GM12878 (cell line): ENCODE results near the gene LEMD2. TPM values are rescaled to one million over a fixed set of nuclear protein-coding genes. Genes with fewer than 3 reads are reported as not detected.
A peak's percentile ranks its signal among the peaks of the same experiment; 100 is the strongest.

Source experiments
- ATAC-seq: fragments of 200-7000 bp; cut with Tn5 transposase; 3 replicates; pipeline ENCODE4 v1.9.1; 2020; ENCODE audit warnings: mild to moderate bottlenecking, moderate library complexity
- BruUV-seq: library from RNA; stranded (reverse); fragments of 400-500 nt; replicated peaks from 2 replicates; lab custom pipeline; 2021; lab: Mats Ljungman, UMichigan
- CTCF ChIA-PET: fragments of 300-600 bp; sonication (Branson Sonifier 250); formaldehyde crosslinking; extraction: SDS; loops from one replicate; lab custom pipeline; 2021; ENCODE audit warnings: inconsistent platforms; lab: Yijun Ruan, JAX
- POLR2A ChIA-PET: fragments of 350-600 bp; formaldehyde crosslinking; extraction: SDS; loops from one replicate; lab custom pipeline; 2021; ENCODE audit warnings: inconsistent platforms; lab: Charles Lee
- RAD21 ChIA-PET: fragments of 300-600 bp; sonication (Branson Sonifier 250); formaldehyde crosslinking; loops from one replicate; lab custom pipeline; 2023; ENCODE audit warnings: antibody characterized with exemption; ENCODE audit not compliant: unreplicated experiment; lab: Charles Lee
- SMC1A ChIA-PET: fragments of 300-600 bp; sonication (Branson Sonifier 250); formaldehyde crosslinking; loops from one replicate; lab custom pipeline; 2023; ENCODE audit not compliant: unreplicated experiment, uncharacterized antibody; lab: Charles Lee
- DNase-seq: peaks from one replicate; pipeline ENCODE4 v3.0.0-alpha.2; 2011; ENCODE audit warnings: low read depth, low spot score
- FAIRE-seq: peaks from 3 replicates; lab custom pipeline; 2011; peaks lifted over from hg19 to GRCh38; lab: Jason Lieb, UNC
- H2AFZ ChIP-seq: 2 replicates; pipeline ENCODE4 v1.6.0; 2011; ENCODE audit warnings: low read depth, low read length, control low read depth; ENCODE audit not compliant: control insufficient read depth
- H3K27ac ChIP-seq: 2 replicates; pipeline ENCODE4 v1.5.1; 2011; ENCODE audit warnings: control low read depth; ENCODE audit not compliant: control insufficient read depth, insufficient read depth
- H3K27me3 ChIP-seq, 2 experiments: replicated peaks in 1 of 2; 2 replicates each; pipeline versions ENCODE4 v1.6.0 to v1.6.1; 2011; ENCODE audit warnings: low read length in 1 of 2; ENCODE audit not compliant: control insufficient read depth in 2 of 2, insufficient read depth in 2 of 2
- H3K36me3 ChIP-seq, 2 experiments: 2 replicates each; pipeline ENCODE4 v1.5.1; 2011; ENCODE audit warnings: low read length in 1 of 2; ENCODE audit not compliant: control insufficient read depth in 2 of 2, insufficient read depth in 2 of 2
- H3K4me1 ChIP-seq: 2 replicates; pipeline ENCODE4 v1.6.1; 2011; ENCODE audit warnings: mild to moderate bottlenecking, low read length, moderate library complexity, mixed read lengths; ENCODE audit not compliant: control insufficient read depth, insufficient read depth
- H3K4me2 ChIP-seq: 2 replicates; pipeline ENCODE4 v1.6.0; 2011; ENCODE audit warnings: control low read depth; ENCODE audit not compliant: control insufficient read depth, insufficient read depth
- H3K4me3 ChIP-seq: fragments of 200-600 bp; sonication (generic); 2 replicates; pipeline ENCODE4 v1.5.1; 2016
- H3K79me2 ChIP-seq: 2 replicates; pipeline ENCODE4 v1.6.0; 2011; ENCODE audit warnings: low read length; ENCODE audit not compliant: control insufficient read depth, insufficient read depth
- H3K9ac ChIP-seq: 2 replicates; pipeline ENCODE4 v1.8.0; 2011; ENCODE audit warnings: low read length, control low read depth, mixed read lengths; ENCODE audit not compliant: control insufficient read depth, insufficient read depth
- H3K9me3 ChIP-seq: replicated peaks from 3 replicates; pipeline ENCODE4 v1.5.1; 2011; ENCODE audit warnings: mild to moderate bottlenecking, low read length; ENCODE audit not compliant: control insufficient read depth, insufficient read depth
- H4K20me1 ChIP-seq: 2 replicates; pipeline ENCODE4 v1.6.0; 2011; ENCODE audit not compliant: control insufficient read depth, insufficient read depth
- ATF3 ChIP-seq: IDR thresholded peaks from 2 replicates; pipeline ENCODE4 v1.6.1; 2011; ENCODE audit warnings: low read depth, mild to moderate bottlenecking, low read length, moderate library complexity, borderline replicate concordance; ENCODE audit errors: extremely low read depth
- BMI1 ChIP-seq: fragments of 450-650 bp; IDR thresholded peaks from 2 replicates; pipeline ENCODE4 v1.6.1; 2016; ENCODE audit warnings: mild to moderate bottlenecking, moderate library complexity, borderline replicate concordance
- CUX1 ChIP-seq: IDR thresholded peaks from 2 replicates; pipeline ENCODE4 v1.6.1; 2012; ENCODE audit warnings: improper control_type of control experiment, low read depth, low read length; ENCODE audit not compliant: insufficient replicate concordance
- GATAD2B ChIP-seq: fragments of 450-650 bp; conservative IDR thresholded peaks from 2 replicates; pipeline ENCODE4 v1.6.1; 2017; ENCODE audit warnings: low read depth, mild to moderate bottlenecking, moderate library complexity
- MYC ChIP-seq: IDR thresholded peaks from 2 replicates; pipeline ENCODE4 v1.6.1; 2011; ENCODE audit warnings: mild to moderate bottlenecking, low read length, moderate library complexity, inconsistent platforms; ENCODE audit not compliant: insufficient read depth, insufficient replicate concordance, insufficient read length, severe bottlenecking
- NKRF ChIP-seq: fragments of 450-650 bp; conservative IDR thresholded peaks from 2 replicates; pipeline ENCODE4 v1.6.1; 2017; ENCODE audit warnings: mild to moderate bottlenecking, moderate library complexity
- NR2F1 ChIP-seq: fragments of 450-650 bp; conservative IDR thresholded peaks from 2 replicates; pipeline ENCODE4 v1.6.1; 2017; ENCODE audit warnings: mild to moderate bottlenecking
- PAX5 ChIP-seq: IDR thresholded peaks from 2 replicates; pipeline ENCODE4 v1.6.1; 2011; ENCODE audit warnings: low read depth, low read length, borderline replicate concordance
- PKNOX1 ChIP-seq: fragments of 450-650 bp; IDR thresholded peaks from 2 replicates; pipeline ENCODE4 v1.6.1; 2016; ENCODE audit warnings: mild to moderate bottlenecking
- POLR2AphosphoS2 ChIP-seq: IDR thresholded peaks from 2 replicates; pipeline ENCODE4 v1.6.1; 2011; ENCODE audit warnings: low read depth, mild to moderate bottlenecking, low read length, improper control_type of control experiment, moderate library complexity
- USF2 ChIP-seq: IDR thresholded peaks from 2 replicates; pipeline ENCODE4 v1.6.1; 2011; ENCODE audit warnings: low read depth, low read length, improper control_type of control experiment, borderline replicate concordance
- WRNIP1 ChIP-seq: IDR thresholded peaks from 2 replicates; pipeline ENCODE4 v1.6.1; 2011; ENCODE audit warnings: low read depth, low read length, improper control_type of control experiment, borderline replicate concordance
- YBX1 ChIP-seq: fragments of 450-650 bp; IDR thresholded peaks from 2 replicates; pipeline ENCODE4 v1.6.1; 2016; ENCODE audit warnings: antibody characterized with exemption
- ZNF274 ChIP-seq: IDR thresholded peaks from one replicate; pipeline ENCODE4 v1.8.0; 2011; ENCODE audit not compliant: insufficient read length, insufficient read depth
- WGBS: methylation state at CpG from one replicate; pipeline ENCODE4 v1.1.6; 2016; ENCODE audit warnings: low lambda C conversion rate; ENCODE audit not compliant: insufficient replicate concordance, insufficient coverage; ENCODE audit errors: missing lambda C conversion rate; 5-methylcytosine and 5-hydroxymethylcytosine counted together
- in situ Hi-C: fragments of 300-500 bp; cut with MboI; formaldehyde crosslinking; loops from 9 replicates; pipeline ENCODE4 v1.14.3; 2018; ENCODE audit warnings: mixed read lengths
- intact Hi-C: fragments of 100-400 bp; cut with micrococcal nuclease; formaldehyde crosslinking; loops from one replicate; pipeline ENCODE4 v1.14.2; 2022; ENCODE audit not compliant: unreplicated experiment
- polyA plus RNA-seq, 11 experiments: library from polyadenylated mRNA; depleted of rRNA in 4 of 11; unstranded in 6 of 11; stranded (reverse) in 5 of 11; fragments of >200 nt; fragmentation: Nextera tagmentation in 4 of 11; fragmentation: Illumina TruSeq in 1 of 11; extraction: Ambion mirVana in 4 of 11; extraction: Trizol in 1 of 11; gene quantifications; 1 replicate in 1 of 11; 2 replicates in 10 of 11; pipeline versions ENCODE4 v1.2.1 to v1.2.3, GENCODE V29; 2011 to 2016; ENCODE audit warnings: inconsistent platforms in 2 of 11, missing spikeins in 2 of 11, low read depth in 1 of 11
- total RNA-seq, 4 experiments: library from RNA; depleted of rRNA in 3 of 4; stranded (reverse); fragments of >200 nt in 3 of 4; fragmentation: Illumina TruSeq in 1 of 4; extraction: Trizol in 1 of 4; gene quantifications; 2 replicates each; pipeline versions ENCODE4 v1.2.1 to v1.2.3, GENCODE V29; 2013 to 2021

Gene LEMD2
- total and polyA plus RNA-seq, 10 of the 15 experiments (the other 5 are each of a cell fraction or from before 2014, with no cell fraction given), result 0.45 to 47.1 (median 22.8) TPM

- Histone ChIP-seq H3K36me3 (peaks cover 5 to 13% of the 10 kb centered on the region in 2 experiments; a peak in 2 of 4 replicates), H2AFZ (no peak overlapping the region), H3K9ac (no peak overlapping the region), H3K4me3 (peak overlapping the region; percentile 95), H3K9me3 (no peaks in the 10 kb centered on the region), H4K20me1 (no peaks in the 10 kb centered on the region; the same call in 1 of the 2 replicates), H3K27me3 (no peaks in the 10 kb centered on the region), H3K79me2 (peaks cover 30% of the 10 kb centered on the region), H3K27ac (no peak overlapping the region), H3K4me2 (peak overlapping the region; percentile 87; the same call in 1 of the 2 replicates), H3K4me1 (peaks cover 6% of the 10 kb centered on the region)
- ChIA-PET RAD21 (interaction anchor here (0.9 kb wide), 1 partner anchor 15 kb away, joined by 3 read pairs; no protein-coding TSS in a partner anchor), SMC1A (interaction anchor here (1.4 kb wide), 1 partner anchor 15 kb away, joined by 4 read pairs; no protein-coding TSS in a partner anchor), CTCF (interaction anchor here (1.4 to 1.9 kb wide), 2 partner anchors 15 to 17 kb away, joined by 4 to 7 read pairs; no protein-coding TSS in a partner anchor), POLR2A (no interaction called here)
- no peak for DNase-seq
- intact Hi-C loops, result no loop called here
- in situ Hi-C loops, result no loop called here
- no TSS peak for BruUV-seq
- FAIRE-seq, result no peak
- ATAC-seq, result no peak
- WGBS, result 95% methylated on average over 3 of the region's 3 CpGs
- no peak for TF ChIP-seq GATAD2B
- TF ChIP-seq PAX5, result no peak
- TF ChIP-seq NKRF, result no peak
- TF ChIP-seq ZNF274, result no peak
- no peak for TF ChIP-seq MYC
- TF ChIP-seq YBX1, result no peak
- no peak for TF ChIP-seq NR2F1
- TF ChIP-seq USF2, result no peak
- TF ChIP-seq ATF3, result no peak
- TF ChIP-seq POLR2AphosphoS2, result no peak
- TF ChIP-seq WRNIP1, result no peak
- no peak for TF ChIP-seq PKNOX1
- no peak for TF ChIP-seq CUX1
- no peak for TF ChIP-seq BMI1
Observed at GRCh38 chr6:33786736-33787135, 2.2 kb downstream of the LEMD2 start.
